GM19438 (cell line): ENCODE data around the gene DIS3L2.
A peak's percentile ranks its signal among the peaks of the same experiment; 100 is the strongest.
"Not testable (repeated sequence)": the region's sequence is repeated elsewhere in the genome, so short reads cannot be mapped to it uniquely, and the experiment has no call there.

Experiments
- ATAC-seq: cut with Tn5 transposase; IDR thresholded peaks from one replicate; pipeline ENCODE4 v1.9.1; 2021; ENCODE audit warnings: low read depth; ENCODE audit not compliant: unreplicated experiment

Gene DIS3L2

GRCh38 chr2:232288489-232289030 lies 327.0 kb downstream of the DIS3L2 start:
- no peak for ATAC-seq

DNA sequence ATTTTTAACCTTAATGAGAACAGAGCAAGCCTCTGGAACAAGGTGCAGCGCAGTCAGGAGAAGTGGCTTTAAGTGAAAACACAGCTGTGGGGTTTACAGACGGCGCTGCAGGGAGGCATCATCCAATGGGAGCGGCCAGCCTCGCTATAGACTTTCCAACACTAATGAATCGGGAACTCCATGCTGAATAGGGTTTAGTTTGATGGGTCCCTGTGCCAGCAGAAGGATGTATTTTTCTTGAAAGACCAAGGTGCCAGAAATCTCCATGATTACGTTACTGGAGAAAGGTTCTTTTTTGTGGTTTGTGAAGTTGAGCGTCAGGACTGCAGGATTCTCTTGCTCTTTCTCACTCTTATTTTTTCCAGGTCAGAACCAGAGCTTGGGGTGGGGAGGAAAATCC lies 329.2 kb downstream of the DIS3L2 start:
- no peak for ATAC-seq

DNA sequence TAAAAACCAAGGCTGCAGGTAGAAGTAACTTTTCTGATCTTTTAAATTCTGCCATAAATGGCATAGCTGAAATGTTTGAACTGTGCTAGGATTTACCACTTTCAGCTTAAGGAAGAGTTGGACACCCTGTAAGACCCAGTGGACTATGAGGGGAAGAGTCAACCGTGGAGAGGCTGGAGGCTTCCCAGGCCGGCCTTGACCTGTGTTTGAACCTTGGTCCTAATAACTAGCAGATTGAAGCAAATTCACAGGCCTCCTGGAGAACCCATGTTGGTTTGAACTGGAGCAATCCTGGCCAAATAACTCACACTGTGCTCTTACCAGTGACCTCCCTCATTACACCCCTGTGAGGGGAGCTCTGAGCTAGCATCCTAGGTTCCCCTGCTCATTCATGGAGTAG lies 329.8 kb downstream of the DIS3L2 start:
- ATAC-seq: no peak

DNA sequence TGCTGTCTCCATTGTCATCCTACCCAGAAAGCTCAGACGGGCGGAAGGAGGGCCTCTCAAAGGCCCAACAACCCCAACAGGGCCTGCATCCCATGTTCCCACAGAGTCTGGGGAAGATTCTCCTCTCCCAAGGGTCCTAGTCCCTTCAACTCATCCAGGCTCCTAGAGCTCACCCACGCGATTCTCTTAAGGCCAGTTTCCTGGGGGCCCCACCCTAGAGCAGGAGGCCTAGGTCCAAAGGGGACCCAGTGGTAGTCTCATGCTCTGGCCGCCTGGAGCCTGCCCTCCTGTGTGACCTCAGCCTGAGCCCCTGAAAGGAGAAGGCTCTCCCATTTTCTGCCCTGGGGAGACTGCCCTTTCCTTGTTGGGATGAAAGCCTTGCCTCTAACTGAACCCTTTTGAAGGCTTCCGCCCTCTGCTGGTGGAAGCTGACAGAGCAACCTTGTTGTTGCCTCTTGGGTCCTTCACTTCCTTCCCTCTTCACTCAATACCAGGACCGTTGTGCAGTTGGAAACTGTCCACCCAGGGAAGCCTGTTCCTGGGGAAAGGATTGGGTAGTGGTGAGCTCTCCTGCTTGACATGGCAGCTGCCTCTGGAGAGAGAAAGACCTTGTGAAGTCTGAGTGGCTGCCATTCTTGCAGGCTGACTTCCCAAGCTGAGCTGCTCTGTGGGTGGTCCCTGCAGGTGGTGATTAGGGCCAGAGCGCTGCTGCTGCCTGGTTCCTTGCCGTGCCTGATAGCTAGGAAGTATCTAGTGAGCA lies 331.1 kb downstream of the DIS3L2 start:
- ATAC-seq: no peak

DNA sequence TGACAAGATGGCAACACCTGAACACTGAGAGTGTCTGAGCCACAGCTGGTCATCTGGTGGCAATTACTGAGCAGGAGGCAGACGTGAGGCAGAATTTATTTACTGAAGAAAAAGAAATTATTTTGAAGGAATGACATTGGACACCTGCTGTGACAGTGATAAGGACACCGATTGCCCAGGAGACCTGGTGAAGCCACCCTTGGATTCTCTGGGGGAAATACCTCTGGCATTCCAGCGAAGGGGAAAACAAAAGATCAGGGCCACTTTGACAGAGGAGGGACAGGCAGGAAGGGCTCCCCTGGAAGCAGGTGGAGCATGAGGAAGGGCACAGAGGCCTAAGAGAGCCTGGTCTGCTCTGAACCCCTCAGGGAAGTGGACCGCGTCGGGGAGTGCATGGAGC lies 331.7 kb downstream of the DIS3L2 start:
- no peak for ATAC-seq

DNA sequence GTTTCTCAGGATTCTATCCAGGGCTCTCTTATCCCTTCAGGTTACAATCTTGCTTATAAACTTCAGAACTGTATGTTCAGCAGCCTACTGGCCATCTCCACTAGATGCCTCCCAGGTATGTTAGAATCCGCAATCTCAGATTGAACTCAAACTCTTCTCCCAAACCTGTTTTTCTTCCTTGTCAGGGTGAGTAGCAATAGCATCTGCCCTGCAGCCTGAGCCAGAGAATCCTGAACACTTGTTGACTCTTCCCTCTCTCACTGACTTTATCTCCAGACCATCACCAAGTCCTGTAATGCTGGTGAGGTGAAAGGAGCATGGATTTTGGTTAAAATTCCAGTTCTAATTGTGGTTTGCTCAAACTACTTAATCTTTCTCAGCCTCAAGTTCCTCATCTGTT lies 334.5 kb downstream of the DIS3L2 start:
- ATAC-seq: no peak

DNA sequence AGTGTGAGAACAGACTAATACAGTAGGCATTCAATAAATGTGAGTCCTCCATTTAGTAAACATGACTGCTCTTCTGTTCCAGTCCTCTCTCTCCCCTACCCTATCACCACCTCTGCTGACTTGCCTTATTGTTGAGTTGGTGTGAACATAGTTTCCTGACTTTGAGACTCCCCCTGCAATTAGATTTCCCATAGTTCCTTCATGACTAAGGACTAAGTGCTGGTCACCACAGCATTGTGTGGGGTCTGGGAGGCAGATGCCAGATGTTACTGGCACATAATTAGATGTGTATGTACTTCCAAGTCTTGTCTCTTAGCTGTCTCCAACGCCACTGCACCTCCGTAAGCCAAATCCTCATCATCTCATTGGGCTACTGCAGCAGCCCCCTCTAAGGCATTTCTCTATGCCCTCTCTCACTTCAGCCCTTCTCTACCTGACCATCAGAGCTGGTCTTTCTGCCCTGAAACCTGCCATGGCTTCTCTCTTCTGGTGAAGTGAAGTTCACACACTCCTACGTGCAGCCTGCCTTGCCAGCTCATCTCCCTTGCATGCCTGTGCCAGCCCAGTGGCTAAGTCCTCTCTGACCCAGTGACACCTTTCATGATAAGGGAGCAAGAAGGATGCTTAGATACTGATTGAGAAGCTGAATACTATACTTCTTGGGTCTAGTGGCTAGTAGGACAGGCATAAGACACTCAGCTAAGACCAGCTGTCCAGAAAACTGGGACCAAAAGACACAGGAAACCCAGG lies 335.4 kb downstream of the DIS3L2 start:
- ATAC-seq: no peak

DNA sequence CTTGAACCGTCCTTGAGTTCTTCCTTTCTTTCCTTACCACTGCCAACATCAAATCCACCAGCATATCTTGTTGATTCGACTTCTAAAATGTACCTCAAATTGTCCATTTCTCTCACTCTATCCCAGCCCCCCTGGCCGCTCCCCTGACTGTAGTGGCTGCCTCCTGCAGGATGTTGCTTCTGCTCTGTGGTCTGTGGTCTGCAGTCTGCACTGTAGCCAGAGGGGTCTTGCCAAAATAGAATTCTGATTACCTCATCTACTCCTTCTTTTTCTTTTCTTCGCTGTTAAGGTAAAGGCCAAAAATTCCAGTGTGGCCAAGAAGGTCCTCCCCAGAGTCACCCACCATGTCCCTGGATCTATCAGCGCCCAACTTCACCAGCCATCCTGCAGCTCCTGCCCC lies 337.6 kb downstream of the DIS3L2 start:
- ATAC-seq: no peak

DNA sequence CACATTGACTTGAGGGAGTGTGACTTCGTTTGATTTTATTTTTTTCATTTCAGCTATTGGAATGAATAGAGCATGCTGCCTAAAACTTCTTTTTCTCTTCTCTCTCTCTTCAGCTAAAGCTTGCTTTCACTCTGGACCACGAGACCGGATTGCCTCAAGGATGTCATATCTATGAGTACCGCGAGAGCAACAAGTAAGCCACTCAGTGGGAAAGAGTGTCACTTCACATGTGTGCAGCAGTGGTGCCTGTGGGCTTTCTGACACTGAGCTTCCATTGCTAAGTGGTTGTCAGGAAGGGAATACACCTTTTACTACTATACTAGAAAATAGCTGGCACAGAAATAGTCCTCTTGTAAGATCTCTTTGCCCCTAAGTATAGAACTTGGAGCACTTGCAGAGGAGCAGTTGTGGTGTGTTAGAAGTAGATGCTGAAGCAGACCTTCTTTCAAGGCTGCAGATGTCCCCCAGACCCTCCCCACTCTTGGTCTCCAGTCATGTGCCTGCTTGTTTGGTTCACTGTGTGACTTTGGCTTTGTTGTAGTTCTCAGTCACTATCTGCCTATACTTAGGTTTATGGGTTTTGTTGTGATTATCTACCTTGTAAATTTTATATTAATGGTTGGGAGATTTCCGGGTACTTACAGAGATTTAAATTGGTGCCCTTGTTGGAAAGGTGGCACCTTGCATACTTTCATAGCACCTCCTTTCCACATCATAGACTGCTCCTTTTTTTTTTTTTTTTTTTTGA lies 338.6 kb downstream of the DIS3L2 start:
- no peak for ATAC-seq

GRCh38 chr2:232300894-232301387 lies 339.4 kb downstream of the DIS3L2 start:
- no peak for ATAC-seq

DNA sequence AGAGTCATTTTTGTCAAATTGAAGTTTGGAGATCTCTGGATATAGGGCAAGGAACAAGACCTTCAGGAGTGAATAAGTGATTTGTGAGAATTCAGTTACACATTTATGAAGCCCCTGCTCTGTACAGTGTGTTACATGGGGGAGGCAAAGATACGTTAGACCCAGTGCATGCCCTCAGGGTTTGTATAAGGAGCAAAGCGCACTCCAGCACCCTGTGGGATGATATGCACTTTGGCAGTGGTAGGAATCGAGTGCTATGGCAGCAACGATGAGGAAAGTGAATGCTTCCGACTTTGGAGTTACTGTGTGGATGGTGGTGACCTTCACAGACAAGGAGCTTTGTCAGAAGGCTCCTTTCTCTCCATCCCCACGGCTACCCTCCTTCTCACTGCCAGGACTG lies 342.7 kb downstream of the DIS3L2 start:
- no peak for ATAC-seq

DNA sequence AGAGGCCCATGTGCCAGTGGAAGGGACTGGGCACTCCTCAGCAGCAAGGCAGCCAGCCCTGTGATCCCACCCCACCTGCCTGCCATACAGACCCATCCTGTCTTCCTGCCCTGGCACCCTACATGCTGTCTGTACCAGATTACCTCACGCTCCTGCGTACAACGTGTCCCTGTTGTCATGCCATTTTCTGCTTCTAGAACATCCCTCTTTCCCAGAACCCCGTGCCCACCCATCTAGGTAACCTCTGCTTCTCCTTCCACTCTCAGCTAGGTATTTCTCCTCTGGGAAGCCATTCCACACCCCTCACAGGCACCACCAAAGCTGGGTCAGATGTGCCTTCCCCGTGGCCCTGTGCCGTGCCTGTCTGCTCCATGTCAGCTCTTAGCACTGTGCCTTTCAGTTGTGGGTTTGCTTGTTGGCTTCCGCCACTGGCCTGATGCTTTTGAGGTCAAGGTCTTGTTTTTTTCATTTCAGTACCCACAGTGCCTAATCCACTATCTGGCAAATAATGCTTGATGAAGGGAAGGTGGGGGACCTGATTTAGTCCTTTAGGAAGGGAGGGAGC lies 345.3 kb downstream of the DIS3L2 start:
- no peak for ATAC-seq

DNA sequence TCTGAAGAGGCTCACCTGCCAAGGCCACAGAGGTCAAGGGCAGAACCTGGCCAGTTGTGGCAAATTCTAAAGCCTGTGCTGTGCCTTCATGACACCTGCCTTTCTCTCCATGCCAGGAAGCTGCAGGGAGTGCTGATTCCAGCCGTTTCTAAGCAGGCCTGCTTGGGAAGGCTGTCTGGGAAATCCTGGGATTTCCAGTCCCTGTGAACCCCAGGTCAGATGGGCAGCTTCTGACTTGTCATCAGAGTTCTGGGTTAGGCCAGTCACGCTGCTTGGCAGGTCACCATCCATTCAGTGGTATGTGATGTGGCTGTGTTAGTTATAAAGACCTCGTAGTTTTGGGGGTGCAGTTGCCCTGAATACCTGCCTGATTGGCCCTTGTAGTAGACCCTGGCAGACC lies 346.3 kb downstream of the DIS3L2 start:
- ATAC-seq: no peak

DNA sequence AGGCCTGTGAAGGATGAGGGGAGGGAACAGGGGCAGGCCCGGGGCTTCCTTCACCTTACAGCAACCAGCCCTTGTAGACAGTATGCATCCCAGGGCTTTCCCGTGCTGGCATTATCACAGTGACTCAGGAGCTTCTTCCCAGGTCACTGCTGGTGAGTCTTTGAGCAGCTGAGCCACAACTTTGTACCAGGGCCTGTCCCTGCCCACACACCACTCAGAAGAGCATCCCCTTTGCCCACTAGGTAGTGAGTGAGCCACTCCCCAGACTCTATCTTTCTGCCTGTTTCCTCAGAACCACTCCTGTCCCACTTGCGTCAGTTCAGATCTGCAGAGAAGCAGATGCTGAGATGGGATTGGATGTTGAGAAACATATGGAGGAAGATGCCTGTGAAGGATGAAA lies 347.5 kb downstream of the DIS3L2 start:
- no peak for ATAC-seq

DNA sequence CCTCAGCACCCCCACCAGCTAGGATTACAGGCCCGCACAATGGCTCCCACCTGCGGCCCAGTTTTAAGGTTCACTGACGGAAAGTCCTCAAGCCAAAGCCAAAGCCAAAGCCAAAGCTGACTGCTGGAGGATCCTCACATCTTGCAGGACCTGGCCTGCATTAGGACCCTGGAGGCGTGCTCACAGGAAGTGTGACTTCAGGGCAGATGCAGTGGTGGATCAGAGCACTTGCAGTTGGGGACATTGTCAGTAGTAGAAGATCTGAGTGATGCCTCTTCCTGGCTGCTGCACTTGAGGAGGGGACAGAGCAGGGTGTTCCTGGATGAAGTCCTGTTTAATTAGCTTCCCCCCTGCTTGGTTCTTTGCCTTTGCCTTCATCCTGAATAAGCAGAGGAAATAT lies 348.1 kb downstream of the DIS3L2 start:
- ATAC-seq: no peak

GRCh38 chr2:232310121-232310520 lies 348.6 kb downstream of the DIS3L2 start:
- no peak for ATAC-seq

GRCh38 chr2:232310696-232311095 lies 349.2 kb downstream of the DIS3L2 start:
- ATAC-seq: no peak

- ATAC-seq: not testable (repeated sequence)
Measured at GRCh38 chr2:232313645-232314044, 352.1 kb downstream of the DIS3L2 start.

- ATAC-seq: peak; percentile 88
Measured at GRCh38 chr2:232315049-232315922, 353.8 kb downstream of the DIS3L2 start.

GRCh38 chr2:232315923-232316299 lies 354.4 kb downstream of the DIS3L2 start:
- ATAC-seq: no peak
